CMK (cell line): ENCODE results near the gene RPS25.
"Not testable (repeated sequence)": the region's sequence is repeated elsewhere in the genome, so short reads cannot be mapped to it uniquely, and the experiment has no call there.

Source experiments
- DNase-seq: peaks from one replicate; pipeline ENCODE4 v3.0.0-alpha.2; 2010; ENCODE audit warnings: low read depth

Gene RPS25

DNA sequence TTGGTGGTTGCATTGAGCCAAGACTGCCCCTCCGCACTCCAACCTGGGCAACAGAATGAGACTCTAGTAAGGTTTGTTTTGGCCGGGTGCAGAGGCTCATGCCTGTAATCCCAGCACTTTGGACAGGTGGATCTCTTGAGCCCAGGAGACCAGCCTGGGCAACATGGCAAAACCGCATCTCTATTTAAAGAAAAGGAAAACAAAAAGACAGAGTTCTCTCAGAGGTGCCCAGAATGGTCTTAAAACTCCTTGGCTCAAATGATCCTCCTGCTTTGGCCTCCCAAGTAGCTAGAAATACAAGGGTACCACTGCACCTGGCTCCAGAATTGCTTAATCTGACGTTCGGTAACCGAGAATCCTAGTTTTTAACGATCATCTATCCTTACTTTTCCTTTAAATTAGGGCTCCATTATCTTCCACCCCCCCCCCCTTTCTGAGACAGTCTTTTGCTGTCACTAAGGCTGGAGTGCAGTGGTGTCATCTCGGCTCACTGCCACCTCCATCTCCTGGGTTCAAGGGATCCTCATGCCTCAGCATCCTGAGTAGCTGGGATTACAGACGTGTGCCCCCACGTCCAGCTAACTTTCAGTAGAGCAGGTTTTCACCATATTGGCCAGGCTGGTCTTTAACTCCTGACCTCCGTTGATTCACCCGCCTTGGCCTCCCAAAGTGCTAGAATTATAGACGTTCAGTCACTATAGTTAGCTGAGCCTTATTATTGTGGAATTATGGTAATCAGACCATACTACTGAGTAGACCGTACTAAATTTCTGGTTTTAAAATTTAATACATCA, 1.7 kb downstream of the RPS25 start:
- DNase-seq, result no peak

DNA sequence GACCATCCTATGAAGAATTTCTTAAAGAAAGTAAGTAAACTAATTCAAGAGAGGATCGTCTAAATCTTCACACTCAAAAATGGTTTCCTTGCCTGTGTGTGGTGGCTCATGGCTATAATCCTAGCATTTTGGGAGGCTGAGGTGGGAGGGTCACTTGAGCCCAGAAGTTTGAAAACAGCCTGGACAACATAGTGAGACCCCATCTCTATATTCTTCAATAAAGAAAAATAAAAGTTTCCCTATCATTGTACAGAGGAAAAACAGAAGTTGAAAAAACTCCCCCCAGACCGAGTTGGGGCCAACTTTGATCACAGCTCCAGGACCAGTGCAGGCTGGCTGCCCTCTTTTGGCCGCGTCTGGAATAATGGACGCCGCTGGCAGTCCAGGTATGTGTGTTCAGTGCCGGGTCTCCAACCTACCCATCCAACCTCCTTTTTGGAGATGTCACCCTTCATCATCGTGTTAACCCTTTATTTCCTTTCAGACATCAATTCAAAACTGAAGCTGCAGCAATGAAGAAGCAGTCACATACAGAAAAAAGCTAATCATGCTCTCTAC, 3.0 kb downstream of the RPS25 start:
- DNase-seq, result no peak

DNA sequence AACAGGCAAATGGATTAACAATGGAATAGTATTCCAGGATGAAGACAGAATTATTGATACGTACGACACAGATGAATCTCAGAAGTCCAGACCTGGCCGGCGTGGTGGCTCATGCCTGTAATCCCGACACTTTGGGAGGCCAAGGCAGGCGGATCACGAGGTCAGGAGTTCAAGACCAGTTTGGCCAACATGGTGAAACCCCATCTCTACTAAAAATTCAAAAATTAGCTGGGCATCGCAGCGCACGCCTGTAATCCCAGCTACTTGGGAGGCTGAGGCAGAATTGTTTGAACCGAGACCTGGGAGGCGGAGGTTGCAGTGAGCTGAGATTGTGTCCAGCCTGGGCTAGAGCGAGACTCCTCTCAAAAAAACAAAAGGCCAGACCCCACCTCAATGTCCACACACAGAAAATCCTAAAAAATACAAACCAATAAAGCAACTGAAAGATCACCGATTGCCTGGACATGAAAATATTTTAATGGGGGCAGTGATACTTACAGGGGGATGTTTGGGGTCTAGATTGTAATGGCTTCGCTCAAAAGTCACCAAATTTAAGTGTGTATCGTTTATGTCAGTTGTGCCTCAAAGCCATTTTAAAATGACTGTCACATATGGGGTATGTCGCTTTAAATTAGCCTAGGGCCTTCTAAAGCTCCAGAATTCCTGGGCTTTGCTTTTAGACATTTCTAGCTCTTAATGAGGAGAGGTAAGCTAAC, 3.8 kb downstream of the RPS25 start:
- no peak for DNase-seq

DNA sequence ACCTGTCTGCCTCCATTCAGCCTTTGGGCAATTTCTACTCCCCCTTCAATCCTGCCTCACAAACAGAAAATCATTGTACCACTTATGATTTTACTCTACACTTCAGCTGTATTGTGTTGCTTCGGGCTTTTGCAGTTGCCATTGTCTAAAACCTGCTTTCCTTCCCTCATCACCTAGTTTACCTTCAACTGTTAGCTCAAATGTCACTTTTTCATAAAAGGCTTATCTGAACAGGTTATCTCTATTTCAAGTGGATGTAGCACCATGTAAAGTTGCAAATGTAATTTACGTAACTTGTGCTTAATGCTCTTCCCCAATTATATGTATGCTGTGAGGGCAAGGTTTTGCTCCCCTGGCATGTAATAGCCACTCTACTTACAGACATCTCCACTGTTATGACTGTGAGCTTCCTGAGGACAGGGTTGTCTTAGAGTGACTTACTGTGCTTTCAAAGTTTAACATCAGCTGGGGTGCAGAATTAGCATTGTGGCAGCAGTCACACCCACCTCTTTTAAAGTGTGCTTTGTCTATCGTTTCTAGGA, 5.4 kb downstream of the RPS25 start:
- DNase-seq, result no peak

DNA sequence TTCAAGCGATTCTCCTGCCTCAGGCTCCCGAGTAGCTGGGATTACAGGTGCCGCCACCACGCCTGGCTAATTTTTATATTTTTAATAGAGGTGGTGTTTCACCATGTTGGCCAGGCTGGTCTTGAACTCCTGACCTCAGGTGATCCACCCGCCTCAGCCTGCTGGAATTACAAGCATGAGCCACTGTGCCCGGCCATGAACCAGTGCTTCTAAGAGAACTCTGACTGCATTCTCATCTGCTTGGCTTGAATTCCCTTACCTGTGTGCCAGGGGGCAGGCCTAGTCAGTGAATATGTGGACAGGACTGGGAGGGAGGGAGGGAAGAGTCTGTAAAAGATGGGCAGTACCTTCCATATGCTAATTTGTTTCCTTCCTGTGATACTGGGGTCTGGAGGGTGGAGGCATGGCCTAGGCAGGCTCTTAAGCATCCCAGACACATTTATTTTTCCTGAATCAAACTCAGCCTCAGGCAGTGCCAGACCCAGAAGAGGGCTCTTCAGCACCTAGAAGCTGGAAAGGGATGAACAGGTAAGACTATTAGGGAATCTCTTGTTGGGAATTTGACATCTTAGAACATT, 6.6 kb downstream of the RPS25 start:
- no peak for DNase-seq

DNA sequence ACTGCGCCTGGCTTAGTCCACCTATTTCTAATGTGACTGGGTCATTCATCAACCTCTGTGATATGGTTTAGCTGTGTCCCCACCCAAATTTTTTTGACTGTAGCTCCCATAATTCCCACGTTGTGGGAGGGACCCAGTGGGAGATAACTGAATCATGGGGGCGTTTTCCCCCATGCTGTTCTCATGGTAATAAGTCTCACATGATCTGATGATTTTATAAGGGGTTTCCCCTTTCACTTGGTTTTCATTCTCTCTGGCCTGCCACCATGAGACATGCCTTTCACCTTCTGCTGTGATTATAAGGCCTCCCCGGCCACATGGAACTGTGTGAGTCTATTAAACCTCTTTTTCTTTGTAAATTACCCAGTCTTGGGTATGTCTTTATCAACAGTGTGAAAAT, 11.5 kb downstream of the RPS25 start:
- no peak for DNase-seq

DNA sequence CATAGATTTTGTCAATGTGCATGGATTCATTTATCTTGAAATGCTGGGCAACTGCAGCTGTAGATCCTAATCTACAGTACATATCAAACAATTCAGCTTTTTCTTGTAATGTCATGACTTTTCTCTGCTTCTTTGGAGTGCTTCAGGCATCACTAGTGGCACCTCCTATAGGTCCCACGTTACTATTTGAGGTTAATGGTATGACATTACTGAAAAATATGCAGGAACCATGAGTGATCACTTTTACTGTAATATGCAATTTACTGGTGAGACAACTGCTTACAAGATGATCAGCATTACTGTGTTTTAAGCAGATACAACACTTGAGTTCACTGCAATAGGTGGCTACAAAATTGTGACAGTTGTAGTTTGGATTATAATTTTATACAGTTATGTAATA, 17.2 kb downstream of the RPS25 start:
- no peak for DNase-seq

DNA sequence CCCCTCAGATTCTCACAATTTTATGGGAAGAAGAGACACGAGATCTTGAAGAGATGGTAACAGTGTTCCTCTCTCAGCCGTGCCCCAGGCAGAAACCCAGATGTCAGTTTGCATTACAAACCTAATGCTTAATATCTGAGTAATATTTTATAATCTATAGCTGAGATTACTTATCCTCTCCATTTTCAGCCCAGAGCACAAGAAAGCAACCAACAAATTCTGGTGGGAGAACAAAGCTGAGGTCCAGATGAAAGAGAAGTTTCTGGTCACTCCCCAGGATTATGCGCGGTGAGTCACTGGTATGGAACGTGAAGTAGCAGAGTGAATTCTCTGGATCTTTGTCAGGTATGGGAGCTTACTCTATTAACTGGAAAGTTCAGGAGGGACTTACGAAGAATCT, 19.3 kb downstream of the RPS25 start:
- no peak for DNase-seq

DNA sequence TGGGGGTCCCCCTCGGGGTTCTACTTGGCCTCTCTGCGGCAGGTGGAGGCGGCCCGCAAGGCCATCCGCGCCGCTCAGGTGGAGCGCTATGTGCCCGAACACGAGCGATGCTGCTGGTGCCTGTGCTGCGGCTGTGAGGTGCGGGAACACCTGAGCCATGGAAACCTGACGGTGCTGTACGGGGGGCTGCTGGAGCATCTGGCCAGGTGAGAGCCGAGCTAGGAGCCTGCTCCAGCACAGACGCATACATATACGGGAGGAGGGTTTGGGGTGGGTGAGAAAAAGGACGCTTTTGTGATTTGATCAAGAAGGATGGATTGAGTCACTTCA, 19.8 kb downstream of the RPS25 start:
- no peak for DNase-seq

DNA sequence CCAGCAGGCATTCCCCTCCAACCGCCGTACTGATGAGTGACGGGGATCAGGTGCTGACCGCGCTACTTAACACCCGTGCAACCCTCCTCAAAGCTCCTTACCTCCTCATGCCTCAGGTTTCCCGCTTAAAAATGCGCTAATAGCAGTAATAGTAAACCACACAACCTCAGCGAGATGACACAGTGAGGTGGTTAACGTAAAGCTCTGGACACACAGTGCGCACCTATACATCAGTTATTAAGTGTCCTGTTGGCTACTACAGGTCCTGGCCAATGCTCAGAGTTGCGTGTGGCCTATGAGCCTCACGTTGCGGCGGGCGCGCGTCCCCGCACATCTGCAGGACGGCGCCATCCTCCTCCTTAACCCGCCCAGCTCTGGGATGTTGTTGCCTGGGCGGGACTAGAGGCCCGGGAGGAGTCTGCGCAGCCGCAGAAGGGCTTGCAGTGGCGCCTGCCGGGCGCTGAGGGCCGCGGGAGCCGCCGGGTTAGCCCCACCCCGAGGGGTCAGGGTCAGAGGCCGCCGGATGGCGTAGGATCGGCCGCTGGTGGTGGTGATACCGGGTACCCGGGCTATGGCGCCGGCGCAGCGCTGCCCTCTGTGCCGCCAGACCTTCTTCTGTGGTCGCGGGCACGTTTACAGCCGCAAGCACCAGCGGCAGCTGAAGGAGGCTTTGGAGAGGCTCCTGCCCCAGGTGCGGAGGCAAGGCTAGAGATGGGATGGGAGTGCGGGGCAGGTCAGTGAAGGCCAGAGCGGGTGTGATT, 20.3 kb downstream of the RPS25 start, which contains the start of gene CENATAC:
TSS of gene CENATAC (plus strand) at position 512 of the 761 bp plus-strand sequence. CDS start at position 572, 60 bp downstream.
- peak; percentile 95 for DNase-seq

DNA sequence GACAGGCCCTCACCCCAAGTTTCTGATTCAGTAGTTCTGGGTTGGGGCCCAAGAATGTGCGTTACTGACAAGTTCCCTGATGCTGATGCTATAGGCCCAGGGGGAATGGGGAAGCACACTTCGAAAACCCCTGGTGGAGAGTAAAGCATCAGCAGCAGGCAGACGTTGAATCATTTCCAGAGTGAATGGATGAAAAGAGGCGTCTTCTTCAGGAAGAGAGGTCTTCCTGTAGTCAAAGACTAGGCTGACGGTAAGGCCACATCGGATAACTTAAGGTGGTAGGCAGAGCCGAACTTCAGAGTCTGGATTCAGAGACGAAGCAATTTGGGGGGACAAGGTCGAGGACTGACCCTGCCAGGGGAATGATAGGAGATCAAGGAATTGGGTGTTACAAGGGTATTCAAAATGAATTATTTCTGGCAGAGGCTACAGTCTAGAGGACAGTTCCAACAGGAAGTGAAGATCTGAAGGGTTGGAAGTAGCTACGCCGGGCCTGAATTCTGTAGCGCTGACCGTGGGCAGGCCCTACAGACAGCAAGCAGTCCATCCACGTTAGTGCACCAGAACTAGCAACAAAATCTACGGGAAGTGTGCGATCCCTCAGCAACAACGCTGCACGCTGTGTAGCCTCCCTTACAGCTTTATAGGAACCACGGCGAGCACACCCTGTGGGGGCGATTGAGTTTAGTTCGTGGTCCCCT, 21.1 kb downstream of the RPS25 start:
- peak; percentile 61 for DNase-seq

DNA sequence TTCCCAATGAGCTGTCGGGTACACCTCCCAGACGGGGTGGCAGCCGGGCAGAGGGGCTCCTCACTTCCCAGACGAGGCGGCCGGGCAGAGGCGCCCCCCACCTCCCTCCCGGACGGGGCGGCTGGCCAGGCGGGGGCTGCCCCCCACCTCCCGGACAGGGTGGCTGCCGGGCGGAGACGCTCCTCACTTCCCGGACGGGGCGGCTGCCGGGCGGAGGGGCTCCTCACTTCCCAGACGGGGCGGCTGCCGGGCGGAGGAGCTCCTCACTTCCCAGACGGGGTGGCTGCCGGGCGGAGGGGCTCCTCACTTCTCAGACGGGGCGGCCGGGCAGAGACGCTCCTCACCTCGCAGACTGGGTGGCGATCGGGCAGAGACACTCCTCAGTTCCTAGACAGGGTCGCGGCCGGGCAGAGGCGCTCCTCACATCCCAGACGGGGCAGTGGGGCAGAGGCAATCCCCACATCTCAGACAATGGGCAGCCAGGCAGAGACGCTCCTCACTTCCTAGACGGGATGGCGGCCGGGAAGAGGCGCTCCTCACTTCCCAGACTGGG, 26.6 kb downstream of the RPS25 start:
- DNase-seq, result not testable (repeated sequence)

DNA sequence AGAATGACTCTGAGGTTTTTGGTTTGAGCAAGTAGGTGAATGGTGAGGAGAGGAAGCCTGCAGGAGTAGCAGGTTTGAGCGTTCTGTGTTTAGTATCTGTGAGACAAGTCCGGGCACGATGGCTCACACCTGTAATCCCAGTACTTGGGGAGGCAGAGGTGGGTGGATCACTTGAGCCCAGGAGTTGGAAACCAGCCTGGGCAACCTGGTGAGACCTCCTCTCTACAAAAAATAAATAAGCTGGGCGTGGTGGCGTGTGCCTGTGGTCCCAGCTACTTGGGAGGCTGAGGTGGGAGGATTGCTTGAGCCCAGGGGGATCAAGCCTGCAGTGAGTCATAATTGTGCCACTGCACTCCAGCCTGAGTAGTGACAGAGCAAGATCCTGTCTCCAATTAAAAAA, 29.9 kb downstream of the RPS25 start:
- no peak for DNase-seq

DNA sequence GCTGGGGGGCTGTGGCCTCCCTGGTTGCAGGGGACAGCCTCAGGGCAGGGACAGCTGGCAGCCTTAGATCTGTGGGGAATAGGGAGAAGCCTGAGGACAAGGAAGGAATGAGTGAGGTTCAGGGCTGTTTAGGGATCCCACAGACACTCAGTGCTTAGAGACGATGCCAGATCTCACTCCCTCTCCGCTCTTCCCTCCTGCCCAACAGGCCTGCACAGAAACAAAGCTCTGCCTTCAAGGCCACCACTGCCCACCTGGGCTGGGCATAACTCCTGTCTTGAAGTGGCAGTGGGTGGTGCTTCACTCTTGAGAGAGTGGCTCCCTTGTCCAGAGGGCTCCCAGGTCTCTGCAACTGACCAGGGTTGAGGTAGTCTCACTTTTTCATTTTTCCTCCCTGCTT, 33.3 kb downstream of the RPS25 start:
- no peak for DNase-seq

DNA sequence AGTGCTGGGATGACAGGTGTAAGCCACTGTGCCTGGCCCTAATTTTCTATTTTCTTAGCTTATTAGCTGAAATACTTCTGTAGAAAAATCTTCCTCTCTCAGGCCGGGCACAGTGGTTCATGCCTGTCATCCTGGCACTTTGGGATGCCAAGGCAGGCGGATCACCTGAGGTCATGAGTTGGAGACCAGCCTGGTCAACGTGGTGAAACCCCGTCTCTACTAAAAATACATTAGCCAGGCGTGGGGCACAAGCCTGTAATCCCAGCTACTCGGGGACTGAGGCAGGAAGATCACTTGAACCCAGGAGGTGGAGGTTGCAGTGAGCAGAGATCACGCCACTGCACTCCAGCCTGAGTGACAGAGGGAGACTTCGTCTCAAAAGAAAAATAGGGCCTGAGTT, 33.8 kb downstream of the RPS25 start:
- not testable (repeated sequence) for DNase-seq

DNA sequence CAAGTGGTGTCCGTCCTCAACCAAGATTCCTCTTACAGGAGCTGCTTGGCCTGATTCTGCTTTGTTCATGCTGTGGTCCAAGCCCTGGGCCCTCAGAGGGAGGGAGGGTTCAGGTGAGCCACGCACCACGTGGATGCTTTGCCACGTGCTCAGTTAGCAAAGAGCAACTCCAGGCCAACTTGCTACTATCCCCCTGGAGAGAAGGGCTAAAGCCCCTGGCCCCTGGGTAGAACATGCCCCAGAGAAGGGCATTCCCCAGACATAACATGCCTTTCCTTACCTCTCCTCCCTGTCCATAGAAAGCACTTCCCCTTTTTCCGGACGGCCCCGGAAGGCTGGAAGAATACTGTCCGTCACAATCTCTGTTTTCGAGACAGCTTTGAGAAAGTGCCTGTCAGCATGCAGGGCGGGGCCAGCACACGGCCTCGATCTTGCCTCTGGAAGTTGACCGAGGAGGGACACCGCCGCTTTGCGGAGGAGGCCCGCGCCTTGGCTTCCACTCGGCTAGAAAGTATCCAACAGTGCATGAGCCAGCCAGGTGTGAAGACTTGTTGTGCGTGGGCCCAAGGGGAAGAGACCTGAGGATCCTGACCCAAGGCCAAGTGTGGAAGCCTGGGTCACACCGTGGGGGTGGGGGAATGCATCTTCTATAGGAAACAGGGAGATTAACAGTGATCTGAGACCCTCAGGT, 37.8 kb downstream of the RPS25 start:
- DNase-seq, result no peak

DNA sequence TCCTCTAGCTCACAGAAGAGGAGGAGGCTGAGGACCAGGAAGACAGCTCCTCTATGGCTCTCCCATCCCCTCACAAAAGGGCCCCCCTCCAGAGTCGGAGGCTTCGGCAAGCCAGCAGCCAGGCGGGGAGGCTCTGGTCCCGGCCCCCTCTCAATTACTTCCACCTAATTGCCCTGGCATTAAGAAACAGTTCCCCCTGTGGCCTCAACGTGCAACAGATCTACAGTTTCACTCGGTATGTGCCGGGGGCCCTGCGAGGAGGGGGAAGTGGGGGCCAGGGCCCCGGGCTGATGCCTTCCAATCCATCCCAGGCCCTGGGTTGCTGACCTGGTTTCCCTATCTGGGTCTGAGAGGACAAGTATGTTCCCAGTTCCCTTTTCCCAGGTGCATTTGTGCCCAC, 38.7 kb downstream of the RPS25 start:
- no peak for DNase-seq

DNA sequence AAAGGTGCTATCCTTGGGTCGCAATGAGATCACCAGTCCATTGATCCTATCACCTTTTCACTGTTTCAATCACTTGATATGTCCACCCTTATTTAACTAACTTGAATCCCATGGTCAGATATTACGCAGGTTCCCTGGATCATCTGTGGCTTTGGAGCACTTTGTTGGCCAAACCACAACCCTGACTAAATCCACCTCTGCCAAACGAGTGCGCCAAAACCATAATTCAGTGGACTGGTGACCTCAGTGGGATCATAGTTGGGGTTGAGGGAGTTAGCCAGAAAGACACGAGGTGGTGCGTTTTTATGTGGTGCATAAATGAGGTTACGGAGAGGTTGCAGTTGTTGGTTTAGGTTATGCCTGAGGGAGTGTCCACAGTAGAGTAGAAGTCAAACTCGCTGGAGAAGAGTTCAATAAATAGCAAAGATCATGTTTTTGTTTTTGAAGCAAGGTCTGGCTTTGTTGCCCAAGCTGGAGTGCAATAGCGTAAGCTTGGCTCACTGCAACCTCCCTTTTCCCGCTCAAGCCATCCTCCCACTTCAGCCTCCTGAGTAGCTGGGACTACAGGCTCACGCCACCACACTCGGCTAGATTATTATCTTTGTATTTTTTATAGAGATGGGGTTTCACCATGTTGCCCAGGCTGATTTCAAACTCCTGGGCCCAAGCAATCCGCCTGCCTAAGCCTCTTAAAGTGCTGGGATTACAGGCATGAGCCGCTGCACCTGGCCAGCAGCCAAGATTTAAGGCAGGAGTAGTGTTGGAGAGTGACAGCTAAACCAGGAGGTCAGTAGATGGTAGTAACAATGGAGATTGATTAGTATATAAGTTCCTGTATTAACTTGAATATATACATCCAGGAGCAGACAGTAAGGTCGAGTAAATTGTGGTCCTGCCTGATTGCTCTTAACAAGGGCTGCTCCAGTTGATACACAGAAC, 42.1 kb downstream of the RPS25 start:
- DNase-seq, result no peak

DNA sequence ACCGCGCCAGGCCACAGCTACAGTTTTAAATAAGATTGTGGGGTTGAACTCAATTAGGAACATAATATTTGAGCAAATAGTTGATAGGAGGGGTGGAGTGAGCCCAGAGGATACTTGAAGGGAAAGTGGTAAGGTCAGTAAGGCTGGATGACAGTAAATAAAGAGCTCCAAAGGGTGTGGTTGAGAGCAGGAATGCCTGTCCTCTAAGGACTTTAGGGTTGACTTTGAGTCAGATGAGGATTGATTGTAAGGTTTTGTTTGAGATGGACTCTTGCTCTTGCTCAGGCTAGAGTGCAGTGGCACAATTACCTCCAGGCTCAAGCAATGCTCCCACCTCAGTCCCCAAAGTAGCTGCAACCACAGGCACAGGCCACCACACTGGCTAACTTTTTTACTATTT, 44.2 kb downstream of the RPS25 start:
- no peak for DNase-seq
